Urinary bladder (tissue), 4 donors: ENCODE measurements around the gene SAP30BP. TPM values are rescaled to one million over a fixed set of nuclear protein-coding genes. Genes with fewer than 3 reads are reported as not detected.
A peak's percentile ranks its signal among the peaks of the same experiment; 100 is the strongest.

ENCODE experiments used
- DNase-seq: peaks from one replicate; pipeline ENCODE4 v3.0.0-alpha.2; 2015; ENCODE audit errors: extremely low spot score
- H3K27ac ChIP-seq: one replicate; pipeline ENCODE4 v1.5.1; 2013; ENCODE audit warnings: low read depth, mild to moderate bottlenecking, moderate library complexity
- H3K36me3 ChIP-seq: one replicate; pipeline ENCODE4 v1.6.1; 2013; ENCODE audit warnings: mild to moderate bottlenecking, moderate library complexity; ENCODE audit not compliant: insufficient read depth
- H3K4me1 ChIP-seq: one replicate; pipeline ENCODE4 v1.6.1; 2013; ENCODE audit warnings: mild to moderate bottlenecking, moderate library complexity; ENCODE audit not compliant: insufficient read depth
- H3K4me3 ChIP-seq: one replicate; pipeline ENCODE4 v1.5.1; 2013; ENCODE audit warnings: low read depth, low read length
- WGBS: extraction: QIAGEN DNeasy Blood & Tissue Kit; methylation state at CpG from one replicate; pipeline ENCODE4 v1.1.7; 2013; 5-methylcytosine and 5-hydroxymethylcytosine counted together
- polyA plus RNA-seq: library from polyadenylated mRNA; stranded (reverse); fragments of 200-250 nt; gene quantifications from one replicate; pipeline ENCODE4 v1.2.3, GENCODE V29; 2013
- total RNA-seq: library from RNA; depleted of rRNA; stranded (reverse); fragments of >200 nt; gene quantifications from one replicate; pipeline ENCODE4 v1.2.3, GENCODE V29; 2014
- donor health status: healthy with polysubstance abuse.
- donor health status: healthy.

The SAP30BP gene
- total and polyA plus RNA-seq, 2 donors, result 37.7 to 87.0 TPM

GRCh38 chr17:75692976-75693375, 25.8 kb downstream of the SAP30BP start:
- WGBS, result 75% methylated on average over 13 of the region's 13 CpGs
- H3K27ac ChIP-seq, result no peak overlapping the region
- no peak overlapping the region for H3K4me3 ChIP-seq
- DNase-seq, result no peak
- H3K4me1 ChIP-seq, result no peaks in the 10 kb centered on the region
- no peaks in the 10 kb centered on the region for H3K36me3 ChIP-seq

- no peaks in the 10 kb centered on the region for H3K4me1 ChIP-seq
- no peak for DNase-seq
- no peak overlapping the region for H3K27ac ChIP-seq
- H3K4me3 ChIP-seq, result no peak overlapping the region
- WGBS, result 44% methylated on average over 19 of the region's 19 CpGs
- H3K36me3 ChIP-seq, result no peaks in the 10 kb centered on the region
Measured at GRCh38 chr17:75693500-75694481, 26.7 kb downstream of the SAP30BP start.

- H3K4me3 ChIP-seq, result no peak overlapping the region
- no peak overlapping the region for H3K27ac ChIP-seq
- 73% methylated on average over 14 of the region's 14 CpGs for WGBS
- no peaks in the 10 kb centered on the region for H3K4me1 ChIP-seq
- no peaks in the 10 kb centered on the region for H3K36me3 ChIP-seq
- no peak for DNase-seq
Measured at GRCh38 chr17:75694536-75694935, 27.4 kb downstream of the SAP30BP start.

GRCh38 chr17:75695141-75695829, 28.1 kb downstream of the SAP30BP start:
- Histone ChIP-seq H3K27ac (no peak overlapping the region), H3K4me3 (no peak overlapping the region), H3K4me1 (no peaks in the 10 kb centered on the region), H3K36me3 (no peaks in the 10 kb centered on the region)
- 90% methylated on average over 7 of the region's 7 CpGs for WGBS
- no peak for DNase-seq

- 92% methylated on average over 12 of the region's 12 CpGs for WGBS
- H3K36me3 ChIP-seq, result no peaks in the 10 kb centered on the region
- no peak for DNase-seq
- H3K4me1 ChIP-seq, result no peaks in the 10 kb centered on the region
- H3K4me3 ChIP-seq, result no peak overlapping the region
- H3K27ac ChIP-seq, result no peak overlapping the region
Measured at GRCh38 chr17:75695830-75696271, 28.7 kb downstream of the SAP30BP start.

- no peaks in the 10 kb centered on the region for H3K4me1 ChIP-seq
- DNase-seq, result no peak
- H3K4me3 ChIP-seq, result no peak overlapping the region
- no peaks in the 10 kb centered on the region for H3K36me3 ChIP-seq
- no peak overlapping the region for H3K27ac ChIP-seq
- WGBS, result 80% methylated on average over 10 of the region's 10 CpGs
Measured at GRCh38 chr17:75697651-75698291, 30.6 kb downstream of the SAP30BP start.

- DNase-seq, result no peak
- Histone ChIP-seq H3K27ac (no peak overlapping the region), H3K4me1 (no peaks in the 10 kb centered on the region), H3K36me3 (no peaks in the 10 kb centered on the region), H3K4me3 (no peak overlapping the region)
- WGBS, result 90% methylated on average over 3 of the region's 3 CpGs
Measured at GRCh38 chr17:75698659-75699058, 31.5 kb downstream of the SAP30BP start.

- no peak overlapping the region for H3K4me3 ChIP-seq
- no peak for DNase-seq
- H3K36me3 ChIP-seq, result peaks cover 3% of the 10 kb centered on the region
- peak overlapping the region; percentile 51 for H3K27ac ChIP-seq
- H3K4me1 ChIP-seq, result no peaks in the 10 kb centered on the region
- WGBS, result 86% methylated on average over 10 of the region's 10 CpGs
Measured at GRCh38 chr17:75701288-75701687, 34.1 kb downstream of the SAP30BP start.

GRCh38 chr17:75703191-75703590, 36.1 kb downstream of the SAP30BP start:
- Histone ChIP-seq H3K4me3 (no peak overlapping the region), H3K4me1 (no peaks in the 10 kb centered on the region), H3K36me3 (peaks cover 3% of the 10 kb centered on the region), H3K27ac (no peak overlapping the region)
- WGBS, result 95% methylated on average over 12 of the region's 12 CpGs
- DNase-seq, result no peak

GRCh38 chr17:75703591-75703990, 36.5 kb downstream of the SAP30BP start:
- Histone ChIP-seq H3K36me3 (peaks cover 3% of the 10 kb centered on the region), H3K27ac (no peak overlapping the region), H3K4me3 (no peak overlapping the region), H3K4me1 (no peaks in the 10 kb centered on the region)
- DNase-seq, result no peak
- 93% methylated on average over 9 of the region's 9 CpGs for WGBS

- Histone ChIP-seq H3K27ac (no peak overlapping the region), H3K36me3 (peaks cover 3% of the 10 kb centered on the region), H3K4me1 (no peaks in the 10 kb centered on the region), H3K4me3 (no peak overlapping the region)
- 80% methylated on average over 27 of the region's 27 CpGs for WGBS
- DNase-seq, result no peak
Measured at GRCh38 chr17:75704963-75705875, 38.1 kb downstream of the SAP30BP start.

GRCh38 chr17:75706042-75706728, 39.0 kb downstream of the SAP30BP start:
- no peak overlapping the region for H3K4me3 ChIP-seq
- DNase-seq, result no peak
- H3K36me3 ChIP-seq, result peaks cover 3% of the 10 kb centered on the region
- H3K27ac ChIP-seq, result no peak overlapping the region
- H3K4me1 ChIP-seq, result no peaks in the 10 kb centered on the region
- 92% methylated on average over 20 of the region's 20 CpGs for WGBS
